LoVo (cell line): ENCODE results near the gene RASAL2.
"Not testable (repeated sequence)": the region's sequence is repeated elsewhere in the genome, so short reads cannot be mapped to it uniquely, and the experiment has no call there.

ENCODE experiments used
- DNase-seq: peaks from one replicate; pipeline ENCODE4 v3.0.0-alpha.2; 2016; ENCODE audit warnings: low spot score

RASAL2 gene

GRCh38 chr1:178071811-178072210, 22.1 kb upstream of the RASAL2 start:
- no peak for DNase-seq

- no peak for DNase-seq
Measured at GRCh38 chr1:178072326-178072725, 21.6 kb upstream of the RASAL2 start.

- DNase-seq = no peak
Measured at GRCh38 chr1:178075333-178075732, 18.6 kb upstream of the RASAL2 start.

- DNase-seq = no peak
Measured at GRCh38 chr1:178076607-178077006, 17.3 kb upstream of the RASAL2 start.

GRCh38 chr1:178077917-178078316, 16.0 kb upstream of the RASAL2 start:
- DNase-seq = no peak

- DNase-seq = no peak
Measured at GRCh38 chr1:178086294-178086693, 7.6 kb upstream of the RASAL2 start.

GRCh38 chr1:178086766-178087165, 7.1 kb upstream of the RASAL2 start:
- no peak for DNase-seq

GRCh38 chr1:178088651-178089050, 5.3 kb upstream of the RASAL2 start:
- no peak for DNase-seq

- DNase-seq = not testable (repeated sequence)
Measured at GRCh38 chr1:178091454-178091853, 2.5 kb upstream of the RASAL2 start.

- DNase-seq = no peak
Measured at GRCh38 chr1:178091986-178092745, 1.7 kb upstream of the RASAL2 start.

- no peak for DNase-seq
Measured at GRCh38 chr1:178092878-178093493, 918 bp upstream of the RASAL2 start.

GRCh38 chr1:178093494-178093950, 382 bp upstream of the RASAL2 start:
- peak; percentile 95 for DNase-seq

- DNase-seq = peak; percentile 4
Measured at GRCh38 chr1:178094739-178095645, 1.1 kb downstream of the RASAL2 start.

- DNase-seq = no peak
Measured at GRCh38 chr1:178096421-178096820, 2.5 kb downstream of the RASAL2 start.

- DNase-seq = no peak
Measured at GRCh38 chr1:178098262-178098661, 4.4 kb downstream of the RASAL2 start.

- no peak for DNase-seq
Measured at GRCh38 chr1:178101266-178101630, 7.3 kb downstream of the RASAL2 start.

- DNase-seq = no peak
Measured at GRCh38 chr1:178101654-178102053, 7.8 kb downstream of the RASAL2 start.

- no peak for DNase-seq
Measured at GRCh38 chr1:178102218-178102617, 8.3 kb downstream of the RASAL2 start.

- DNase-seq = no peak
Measured at GRCh38 chr1:178107823-178108222, 13.9 kb downstream of the RASAL2 start.

- DNase-seq = no peak
Measured at GRCh38 chr1:178109348-178110143, 15.6 kb downstream of the RASAL2 start.

GRCh38 chr1:178115260-178115659, 21.4 kb downstream of the RASAL2 start:
- no peak for DNase-seq

- no peak for DNase-seq
Measured at GRCh38 chr1:178118524-178118923, 24.6 kb downstream of the RASAL2 start.
